GM19238 (cell line): ENCODE results near the gene STX4.
"Not testable (repeated sequence)": the region's sequence is repeated elsewhere in the genome, so short reads cannot be mapped to it uniquely, and the experiment has no call there.

Experiments
- DNase-seq: peaks from one replicate; pipeline ENCODE4 v3.0.0; 2011; ENCODE audit warnings: low spot score; ENCODE audit not compliant: insufficient read length

Gene STX4

DNA sequence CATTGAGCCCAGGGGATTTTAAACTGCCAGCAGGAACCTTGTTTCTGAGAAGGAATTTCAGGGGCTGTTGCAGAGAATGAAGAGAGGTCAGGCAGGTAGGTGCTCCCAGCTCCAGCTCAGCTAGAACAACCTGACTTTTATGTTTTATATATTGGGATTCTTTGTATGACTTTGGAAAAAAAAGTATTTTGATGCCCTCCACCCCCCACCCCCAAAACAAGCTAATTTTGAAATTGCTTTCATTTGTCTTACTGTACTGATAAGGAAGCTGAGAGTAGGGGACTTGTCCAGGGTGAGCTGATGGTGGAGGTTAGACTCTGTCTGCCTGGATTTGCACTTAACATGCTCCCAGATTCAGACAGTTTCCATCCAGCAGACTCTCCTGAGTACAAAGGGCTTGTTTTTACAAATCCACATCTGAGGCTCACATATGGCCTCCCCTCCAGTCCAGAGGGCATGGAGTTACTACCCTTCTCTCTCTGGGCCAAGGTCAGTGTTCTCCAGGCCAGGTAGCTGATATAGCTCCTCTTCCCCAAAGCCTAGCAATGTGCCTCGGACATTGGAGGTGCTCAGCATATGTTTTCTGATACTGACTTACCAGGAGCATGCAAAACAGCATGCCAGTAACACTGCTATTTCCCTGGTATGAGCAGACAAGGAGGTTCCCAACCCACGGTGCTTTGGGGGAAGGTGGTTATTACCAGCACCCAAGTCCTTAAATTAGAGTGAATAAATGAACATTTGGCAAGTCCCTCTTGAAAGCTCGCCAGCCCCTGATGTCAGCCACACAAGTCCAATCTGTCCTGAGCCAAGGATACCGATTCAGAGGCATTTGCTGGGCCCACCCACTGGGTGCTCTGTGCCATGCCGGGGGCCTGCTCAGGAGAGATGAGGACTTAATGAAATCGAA is 34.3 kb upstream of the STX4 start:
- no peak for DNase-seq

DNA sequence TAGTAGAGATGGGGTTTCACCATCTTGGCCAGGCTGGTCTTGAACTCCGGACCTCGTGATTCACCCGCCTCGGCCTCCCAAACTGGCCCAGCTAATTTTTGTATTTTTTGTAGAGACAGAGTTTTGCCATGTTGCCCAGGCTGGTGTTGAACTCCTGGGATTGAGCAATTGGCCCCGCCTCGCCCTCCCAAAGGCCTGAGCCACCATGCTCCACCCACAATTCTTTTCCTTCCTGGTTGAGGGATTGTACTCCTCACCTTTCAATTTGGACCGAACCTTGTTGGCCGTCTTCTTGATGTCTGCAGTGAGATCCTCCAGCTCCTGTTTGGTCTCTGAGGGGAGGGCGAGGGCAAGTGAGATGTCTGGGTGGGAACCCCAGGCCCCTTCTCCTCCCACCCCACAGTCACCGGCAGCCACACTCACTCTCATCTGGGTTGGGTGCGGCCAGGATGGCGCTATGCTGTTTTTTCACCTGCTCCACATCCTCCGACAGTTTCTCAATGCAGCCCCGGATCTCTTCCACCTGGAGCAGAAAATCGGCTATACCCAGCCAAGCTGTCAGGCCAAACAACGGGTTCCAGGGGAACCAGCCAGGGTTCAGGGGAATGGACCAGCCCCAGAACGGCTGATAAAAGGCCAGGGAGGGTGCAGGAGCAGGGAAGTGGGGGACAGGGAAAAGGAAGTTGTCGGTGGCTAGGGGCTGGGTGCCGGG is 32.5 kb upstream of the STX4 start:
- DNase-seq: no peak

DNA sequence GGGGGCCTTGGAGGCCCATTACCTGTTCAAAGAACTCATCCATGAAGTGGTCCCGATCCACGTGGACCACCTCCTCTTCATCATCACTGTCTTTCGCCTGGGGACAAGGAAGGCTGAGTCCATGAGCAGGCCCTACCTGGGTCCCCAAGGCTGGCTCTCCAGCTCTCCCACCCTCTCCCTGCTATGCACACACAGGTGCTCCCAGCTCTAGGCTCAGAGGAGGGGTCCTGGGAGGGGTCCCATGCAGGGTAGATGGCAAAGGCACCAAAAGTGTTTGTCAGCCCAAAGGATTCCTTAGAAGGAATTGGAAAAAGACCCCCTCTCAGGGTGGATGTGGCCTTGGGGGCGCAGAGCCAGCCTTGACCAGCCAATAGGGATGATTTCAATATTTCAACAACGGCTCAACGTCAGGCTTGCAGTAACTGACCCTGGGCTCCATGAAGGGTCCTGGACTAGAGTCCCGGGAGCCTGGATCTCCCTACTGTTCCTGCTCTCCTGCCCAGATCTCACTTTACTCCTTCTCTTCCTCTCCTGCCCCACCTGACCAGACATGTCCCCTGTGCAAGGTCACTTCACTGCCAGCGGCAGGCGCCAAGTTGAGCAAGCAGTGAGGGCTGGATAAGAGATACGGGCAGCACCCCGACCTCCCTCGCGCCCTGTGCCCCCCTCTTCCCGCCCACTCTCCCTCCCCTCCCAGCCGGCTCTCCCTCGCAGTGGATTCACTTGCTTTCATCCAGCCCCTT is 31.7 kb upstream of the STX4 start:
- no peak for DNase-seq

DNA sequence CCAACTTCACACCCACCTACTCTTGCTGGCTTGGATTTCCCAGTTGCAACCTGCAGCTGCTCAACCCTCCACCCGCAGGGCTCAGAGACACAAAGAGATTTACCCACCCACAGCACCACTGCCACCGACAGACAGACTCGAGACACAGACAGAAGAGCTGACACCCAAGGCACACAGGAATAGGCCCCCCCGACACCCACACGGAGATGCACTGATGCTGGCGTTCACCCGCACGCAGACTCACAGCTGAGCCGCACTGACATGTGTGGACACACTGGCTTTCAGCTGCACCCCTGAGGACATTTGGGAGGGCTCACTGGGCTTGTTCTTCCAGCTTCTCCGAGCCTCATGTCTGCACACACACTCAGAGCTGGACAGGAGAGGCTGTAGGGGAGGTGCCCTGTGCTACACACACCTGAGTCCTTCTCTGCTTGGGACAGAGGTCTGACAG is 31.1 kb upstream of the STX4 start:
- no peak for DNase-seq

DNA sequence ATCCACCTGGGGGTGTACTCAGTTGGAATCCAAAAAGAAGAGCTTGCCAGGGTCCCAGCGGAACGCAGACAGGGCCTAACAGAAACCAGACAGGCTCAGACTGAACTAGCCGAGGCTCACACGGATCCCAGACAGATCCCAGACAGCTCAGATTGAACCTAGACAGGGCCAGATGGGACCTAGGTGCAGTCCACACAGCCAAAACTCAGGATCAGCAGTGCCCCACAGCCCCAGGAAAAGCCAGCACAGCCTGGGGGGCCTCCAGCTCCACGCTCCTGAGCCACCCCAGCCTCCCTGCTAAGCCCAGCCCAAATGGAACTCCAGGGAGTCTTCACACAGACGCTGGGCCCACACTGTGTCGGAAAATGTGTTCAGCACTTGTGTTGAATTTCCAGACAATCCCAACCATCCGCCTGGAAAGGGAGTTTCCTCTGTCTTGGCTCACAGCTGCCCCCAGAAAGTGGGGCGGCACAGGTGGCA is 30.5 kb upstream of the STX4 start:
- DNase-seq: no peak

DNA sequence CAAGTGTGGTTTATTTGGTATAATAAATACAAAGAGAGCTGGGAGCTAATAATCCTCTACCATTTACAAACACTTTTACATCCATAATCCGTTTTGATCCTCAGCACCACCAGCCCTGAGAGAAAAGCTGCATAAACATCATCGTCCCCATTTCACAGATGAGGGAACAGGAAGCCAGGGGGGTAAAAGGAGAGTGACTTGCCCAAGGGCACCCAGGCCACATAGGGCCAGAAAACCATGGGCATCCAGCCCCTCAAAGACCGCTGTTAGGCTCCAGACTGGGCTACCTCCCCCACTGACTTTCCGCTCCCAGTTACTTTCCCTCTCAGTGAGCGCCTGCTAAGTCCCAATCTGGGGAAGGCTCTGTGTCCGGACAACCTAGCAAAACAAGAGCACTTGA is 29.6 kb upstream of the STX4 start:
- no peak for DNase-seq

DNA sequence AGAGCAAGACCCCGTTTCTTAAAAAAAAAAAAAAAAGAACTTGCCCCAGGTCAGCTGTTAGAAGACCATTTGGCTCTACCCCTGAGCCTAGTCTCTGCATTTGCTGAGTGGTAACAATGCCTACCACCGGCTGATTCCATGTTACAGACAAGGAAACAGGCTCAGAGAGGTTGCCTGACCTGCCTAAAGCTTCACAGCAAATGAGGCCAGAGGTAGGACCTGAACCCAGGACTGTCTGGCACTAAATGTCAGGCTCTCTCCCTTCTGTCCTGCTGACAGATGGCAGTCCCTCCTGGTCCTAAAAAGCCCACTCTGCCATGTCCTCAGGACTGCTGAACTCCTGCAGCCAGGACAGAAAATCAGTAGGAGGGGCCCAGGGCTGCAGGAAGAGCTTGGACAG is 28.7 kb upstream of the STX4 start:
- no peak for DNase-seq

DNA sequence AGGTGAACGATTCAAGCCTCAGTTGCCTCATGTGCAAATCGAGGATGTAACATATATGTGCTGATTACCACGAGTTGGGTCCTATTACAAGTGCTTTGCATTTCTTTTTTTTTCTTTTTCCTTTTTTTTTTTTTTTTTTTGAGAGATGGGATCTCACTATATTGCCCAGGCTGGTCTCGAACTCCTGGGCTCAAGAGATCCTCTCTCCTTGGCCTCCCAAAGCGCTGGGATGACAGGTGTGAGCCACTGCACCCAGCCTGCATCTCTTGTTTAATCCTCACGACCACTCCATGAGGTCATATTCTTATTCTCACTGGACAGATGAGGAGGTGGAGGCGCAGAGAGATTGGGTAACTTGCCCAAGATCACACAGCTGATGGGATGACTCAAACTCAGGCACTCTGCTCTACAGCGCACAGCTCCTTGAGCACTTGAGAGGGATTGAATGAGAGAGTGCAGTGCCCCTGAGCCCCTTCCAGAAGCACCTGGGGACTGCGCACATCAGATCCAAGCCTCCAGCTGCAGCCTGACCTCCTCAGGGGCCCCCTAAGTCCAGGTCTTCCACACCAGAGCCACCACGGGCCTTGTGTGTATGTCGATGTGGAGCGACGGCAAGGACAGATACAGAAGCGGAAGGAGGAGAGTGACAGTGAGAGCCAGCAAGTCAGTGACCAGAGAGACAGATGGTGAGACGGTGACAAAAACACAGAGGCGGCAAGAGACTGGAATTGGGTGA is 27.8 kb upstream of the STX4 start:
- no peak for DNase-seq

DNA sequence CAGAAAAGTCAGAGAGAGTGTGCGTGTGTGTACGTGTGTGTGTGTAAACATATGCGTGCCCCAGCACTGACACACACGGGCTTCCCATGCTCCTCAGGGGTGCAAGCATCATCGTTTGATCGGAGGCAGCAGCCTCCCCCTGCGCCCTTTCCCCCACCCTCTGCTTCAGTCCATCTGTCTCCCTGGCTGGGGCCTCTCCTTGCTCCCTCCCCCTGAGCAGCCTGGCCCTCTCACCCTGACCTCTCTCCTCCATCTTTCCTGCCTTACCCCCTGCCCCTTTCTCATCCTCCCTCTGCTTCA is 27.3 kb upstream of the STX4 start:
- no peak for DNase-seq

DNA sequence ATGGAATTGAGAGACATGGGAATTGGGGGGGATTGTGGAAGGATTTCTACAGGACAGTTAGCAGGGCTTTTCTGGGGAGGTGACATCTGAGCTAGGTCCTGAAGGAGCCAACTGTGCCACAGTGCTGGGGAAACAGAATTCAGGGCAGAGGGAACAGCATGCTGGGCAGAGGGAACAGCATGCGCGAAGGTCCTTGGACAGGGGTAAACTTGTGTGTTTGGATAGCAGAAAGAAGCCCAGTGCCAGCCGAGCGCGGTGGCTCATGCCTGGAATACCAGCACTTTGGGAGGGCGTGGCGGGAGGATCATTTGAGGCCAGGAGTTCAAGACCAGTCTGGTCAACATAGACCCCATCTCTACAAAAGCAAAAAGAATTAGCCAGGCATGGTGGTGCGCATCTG is 26.8 kb upstream of the STX4 start:
- no peak for DNase-seq

DNA sequence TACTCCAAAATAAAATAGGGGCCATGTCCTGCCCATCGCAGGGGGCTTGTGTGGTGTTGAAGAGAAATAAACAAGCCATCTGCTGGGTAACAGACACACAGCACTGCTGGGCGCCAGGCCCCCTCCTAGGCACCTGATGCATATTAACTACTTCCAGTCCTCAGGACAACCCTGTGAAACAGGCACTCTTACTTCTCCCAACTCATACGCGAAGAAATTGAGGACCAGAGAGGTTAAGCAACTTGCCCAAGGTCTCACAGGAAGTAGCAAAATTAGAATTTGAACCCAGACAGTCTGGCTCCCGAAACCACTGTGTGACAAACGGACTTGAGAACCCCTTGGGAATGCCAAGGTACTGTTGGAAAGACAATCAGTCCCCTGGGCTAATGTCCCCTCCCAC is 25.7 kb upstream of the STX4 start:
- no peak for DNase-seq

DNA sequence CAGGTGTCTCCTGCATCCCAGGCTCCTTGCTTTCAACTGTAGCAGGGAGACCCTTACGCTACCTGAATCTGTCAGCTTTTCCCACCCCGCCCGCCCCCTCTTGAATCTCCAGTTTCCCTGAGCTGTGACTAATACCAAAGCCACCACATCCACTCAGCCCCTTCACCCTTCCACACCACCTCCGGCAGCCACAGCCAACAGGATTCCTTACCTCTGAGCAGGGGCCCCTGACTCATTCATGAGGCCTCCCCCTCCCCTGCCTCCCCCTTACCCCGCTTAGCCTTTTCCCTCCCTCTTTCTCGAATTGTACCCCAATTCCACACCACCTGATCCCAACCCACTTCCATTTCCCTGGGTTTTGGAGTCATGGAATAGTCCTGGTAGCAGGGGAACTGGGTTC is 25.2 kb upstream of the STX4 start:
- DNase-seq: no peak

DNA sequence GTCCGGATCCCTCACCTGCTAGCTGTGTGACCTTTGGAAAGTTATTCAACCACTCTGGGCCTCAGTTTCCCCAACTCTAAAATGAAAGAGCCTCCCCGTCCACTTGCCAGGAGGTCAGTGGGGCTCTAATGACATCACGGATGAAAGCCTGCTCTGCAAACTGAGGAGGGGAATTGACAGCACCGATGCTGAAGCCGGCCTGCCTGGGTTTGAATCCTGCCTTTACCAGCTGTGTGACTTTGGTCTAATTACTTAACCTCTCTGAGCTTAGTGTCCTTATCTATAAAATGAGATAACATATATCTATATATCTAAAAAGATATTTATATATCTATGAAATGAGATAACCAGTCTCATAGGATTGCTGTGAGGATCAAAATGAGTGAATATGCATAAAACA is 24.8 kb upstream of the STX4 start:
- DNase-seq: no peak

DNA sequence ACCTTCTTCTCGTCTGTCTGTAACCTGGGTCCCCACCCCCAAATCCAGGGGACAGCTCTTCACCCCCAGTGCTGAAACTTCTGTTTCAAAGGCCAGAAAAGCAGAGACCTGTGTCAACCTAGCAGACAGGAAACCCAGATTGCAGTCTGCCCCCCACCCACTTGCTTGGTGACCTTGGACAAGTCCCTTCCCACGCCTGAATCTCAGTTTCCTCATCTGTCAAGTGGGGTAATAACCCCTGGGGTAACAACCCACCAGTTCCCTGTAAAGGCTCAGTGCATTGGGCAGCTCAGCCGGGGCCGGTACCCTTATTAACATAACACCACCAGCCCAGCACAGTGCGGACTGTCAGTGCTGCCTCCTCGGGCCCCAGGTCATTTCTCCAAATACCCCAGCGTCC is 24.2 kb upstream of the STX4 start:
- no peak for DNase-seq

DNA sequence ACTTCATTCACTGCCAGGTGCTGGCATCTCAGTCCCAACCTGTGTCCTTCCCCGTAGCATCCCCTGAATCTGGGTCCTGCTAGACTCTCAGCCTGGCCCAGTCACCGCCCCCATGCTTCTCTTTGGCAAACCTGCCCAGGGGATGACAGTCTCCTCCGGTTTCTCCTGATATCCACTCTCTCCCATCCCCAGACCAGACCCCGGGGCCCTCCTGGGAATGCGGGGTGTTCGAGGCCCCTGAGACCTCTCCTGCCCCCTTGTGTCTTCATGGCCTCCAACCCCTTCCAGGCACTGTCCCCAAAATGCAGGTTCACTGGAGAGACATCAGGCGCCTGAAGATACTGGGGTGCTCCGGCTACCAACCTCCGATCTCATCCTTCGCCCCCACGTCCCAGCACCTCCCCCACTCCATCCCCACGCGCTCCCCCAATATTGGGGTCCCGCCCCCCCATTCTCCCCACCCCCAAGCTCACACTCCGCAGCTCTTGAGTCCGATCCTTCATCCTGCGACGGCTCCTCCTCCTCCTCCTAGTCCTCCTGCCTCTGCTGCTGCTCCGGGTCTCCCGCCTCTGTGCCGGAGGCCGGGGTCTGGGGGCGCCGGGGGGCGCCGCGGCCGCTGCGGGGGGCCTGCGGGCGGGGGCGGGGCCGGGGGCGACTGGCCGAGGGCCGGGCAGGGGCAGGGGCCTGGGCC is 23.3 kb upstream of the STX4 start:
- DNase-seq: no peak

DNA sequence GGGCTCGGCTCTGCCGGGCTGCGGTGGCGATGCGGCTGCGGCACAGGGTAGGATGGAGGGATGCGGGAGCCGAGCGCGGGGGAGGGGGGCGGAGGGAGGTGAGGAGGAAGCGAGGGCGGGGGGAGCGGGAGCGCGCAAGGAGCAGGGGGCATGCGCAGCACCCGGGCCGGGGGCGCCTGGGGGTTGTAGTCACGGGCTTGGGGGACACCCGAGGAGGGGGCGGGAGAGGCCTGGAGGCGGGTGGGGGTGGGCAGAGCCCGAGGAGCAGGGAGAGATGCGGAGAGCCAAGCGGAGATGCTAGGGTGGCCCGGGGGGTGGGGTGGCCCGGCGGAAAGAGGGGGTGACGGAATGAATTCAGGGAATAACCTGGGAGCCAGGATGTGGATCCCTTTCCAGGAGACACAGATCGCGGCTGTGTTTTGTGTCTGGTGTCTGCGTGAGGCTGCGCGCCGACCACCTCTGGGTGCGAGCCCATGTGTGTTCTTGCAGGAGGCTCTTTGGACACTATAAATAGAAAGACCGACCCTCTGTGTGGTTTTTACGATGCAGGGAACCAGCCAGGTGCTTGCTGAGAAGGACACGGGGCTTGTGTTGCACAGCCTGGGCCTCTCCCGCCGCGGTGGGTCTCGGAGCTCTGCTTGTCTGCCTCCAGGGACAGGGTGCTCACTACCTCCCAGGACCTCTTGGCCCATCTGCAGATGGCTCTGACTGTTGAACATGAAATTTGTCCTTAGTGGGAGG is 22.6 kb upstream of the STX4 start, which contains the start of gene STX1B:
TSS of gene STX1B (minus strand) at position 54 of the 741 bp plus-strand sequence. CDS start 242 bp downstream, outside the sequence.
- no peak for DNase-seq

DNA sequence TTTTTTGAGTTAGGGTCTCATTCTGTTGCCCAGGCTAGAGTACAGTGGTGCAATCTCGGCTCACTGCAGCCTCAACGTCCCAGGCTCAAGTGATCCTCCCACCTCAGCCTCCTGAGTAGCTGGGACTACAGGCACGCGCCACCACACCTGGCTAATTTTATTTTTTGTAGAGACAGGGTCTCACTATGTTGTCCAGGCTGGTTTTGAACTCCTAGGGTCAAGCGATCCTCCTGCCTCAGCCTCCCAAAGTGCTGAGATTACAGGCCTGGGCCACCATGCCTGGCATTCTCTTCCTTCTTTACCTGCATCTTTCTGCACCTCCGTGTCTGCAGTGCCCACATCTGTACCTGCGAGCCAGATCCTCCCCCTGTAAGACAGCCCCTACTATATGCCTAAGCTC is 21.5 kb upstream of the STX4 start:
- not testable (repeated sequence) for DNase-seq

DNA sequence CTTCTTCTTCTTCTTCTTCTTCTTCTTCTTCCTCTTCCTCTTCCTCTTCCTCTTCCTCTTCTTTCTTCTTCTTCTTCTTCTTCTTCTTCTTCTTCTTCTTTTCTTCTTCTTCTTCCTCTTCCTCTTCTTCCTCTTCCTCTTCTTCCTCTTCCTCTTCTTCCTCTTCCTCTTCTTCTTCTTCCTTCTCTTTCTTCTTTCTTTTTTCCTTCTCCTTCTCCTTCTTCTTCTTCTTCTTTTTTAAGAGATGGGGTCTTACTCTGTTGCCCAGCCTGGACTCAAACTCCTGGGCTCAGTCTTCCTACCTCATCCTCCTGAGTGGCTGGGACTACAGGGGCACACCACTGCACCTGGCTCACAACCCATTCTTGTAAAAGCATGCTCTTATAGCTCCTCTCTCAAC is 20.1 kb upstream of the STX4 start:
- not testable (repeated sequence) for DNase-seq

DNA sequence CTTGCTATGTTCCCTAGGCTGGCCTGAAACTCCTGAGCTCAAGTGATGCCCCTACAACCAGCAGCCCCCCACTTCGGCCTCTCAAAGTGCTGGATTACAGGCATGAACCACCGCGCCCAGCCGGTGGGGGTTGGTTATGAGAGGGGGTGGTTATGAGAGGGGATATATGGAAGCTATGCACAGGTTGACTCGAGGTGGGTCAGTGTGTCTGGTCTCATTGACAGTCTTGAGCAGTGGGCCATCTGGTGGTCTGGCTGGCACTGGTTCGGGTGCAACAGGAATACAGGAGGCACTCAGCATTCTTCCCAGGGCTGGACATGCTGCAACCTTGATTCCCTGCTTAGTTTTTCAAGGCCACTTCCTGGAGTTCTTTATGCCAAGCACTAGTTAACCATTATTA is 17.3 kb upstream of the STX4 start:
- DNase-seq: no peak

DNA sequence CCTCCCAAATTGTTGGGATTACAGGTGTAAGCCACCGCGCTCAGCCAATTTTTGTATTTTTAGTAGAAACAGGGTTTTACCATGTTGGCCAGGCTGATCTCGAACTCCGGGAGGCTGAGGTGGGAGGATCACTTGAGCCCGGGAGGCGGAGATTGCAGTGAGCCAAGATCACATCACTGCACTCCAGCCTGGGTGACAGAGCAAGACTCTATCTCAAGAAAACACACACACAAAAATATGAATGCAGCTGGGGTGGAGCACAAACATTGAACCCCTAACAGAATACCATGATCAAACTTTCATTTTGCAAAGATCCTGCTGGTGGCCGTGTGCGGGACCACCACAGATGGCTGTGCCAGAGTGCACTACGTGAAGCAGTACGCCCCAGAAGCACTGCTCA is 15.6 kb upstream of the STX4 start:
- DNase-seq: not testable (repeated sequence)
